OCI-LY1 (cell line): ENCODE data around the gene SYCE3.

Experiments
- H2AFZ ChIP-seq: fragments of 200-600 bp; sonication (generic), shearing (Covaris generic); 2 replicates; pipeline ENCODE4 v1.6.0; 2014; ENCODE audit warnings: antibody characterized with exemption, mild to moderate bottlenecking, low read length
- H3F3A ChIP-seq: fragments of 200-600 bp; sonication (generic), shearing (Covaris generic); 2 replicates; pipeline ENCODE4 v1.6.0; 2014; ENCODE audit warnings: mild to moderate bottlenecking, antibody characterized with exemption, low read length, moderate library complexity; ENCODE audit not compliant: insufficient read depth
- H3K27ac ChIP-seq: fragments of 200-600 bp; sonication (generic); 2 replicates; pipeline ENCODE4 v1.5.1; 2014; ENCODE audit warnings: low read length, mixed run types, mild to moderate bottlenecking, low read depth; ENCODE audit not compliant: poor library complexity, severe bottlenecking
- H3K27me3 ChIP-seq: fragments of 200-600 bp; sonication (generic); 2 replicates; pipeline ENCODE4 v1.6.0; 2014; ENCODE audit warnings: antibody characterized with exemption, mild to moderate bottlenecking, low read length, moderate library complexity; ENCODE audit not compliant: insufficient read depth
- H3K36me3 ChIP-seq: fragments of 200-600 bp; sonication (generic); 2 replicates; pipeline ENCODE4 v1.6.1; 2014; ENCODE audit warnings: mild to moderate bottlenecking, antibody characterized with exemption, low read length, moderate library complexity, mixed read lengths; ENCODE audit not compliant: insufficient read depth
- H3K4me1 ChIP-seq: fragments of 200-600 bp; sonication (generic); 2 replicates; pipeline ENCODE4 v1.5.1; 2014; ENCODE audit warnings: mild to moderate bottlenecking, low read length, moderate library complexity; ENCODE audit not compliant: insufficient read depth, severe bottlenecking
- H3K4me2 ChIP-seq: fragments of 200-600 bp; sonication (generic), shearing (Covaris generic); 2 replicates; pipeline ENCODE4 v1.6.1; 2014; ENCODE audit warnings: low read length
- H3K4me3 ChIP-seq: fragments of 200-600 bp; sonication (generic); 2 replicates; pipeline ENCODE4 v1.5.1; 2014; ENCODE audit warnings: low read length, low read depth, mild to moderate bottlenecking, mixed read lengths; ENCODE audit not compliant: poor library complexity, severe bottlenecking
- H3K79me2 ChIP-seq: fragments of 200-600 bp; shearing (Covaris generic); 2 replicates; pipeline ENCODE4 v1.6.1; 2016; ENCODE audit warnings: mixed run types, low read length, mixed read lengths; ENCODE audit not compliant: insufficient read depth
- H3K9ac ChIP-seq: fragments of 200-600 bp; sonication (generic), shearing (Covaris generic); 2 replicates; pipeline ENCODE4 v1.6.1; 2014; ENCODE audit warnings: mild to moderate bottlenecking, low read length, mixed read lengths
- H3K9me2 ChIP-seq: fragments of 200-600 bp; sonication (generic), shearing (Covaris generic); 2 replicates; pipeline ENCODE4 v1.6.1; 2014; ENCODE audit warnings: low read depth, mild to moderate bottlenecking, low read length, mixed read lengths
- H3K9me3 ChIP-seq: fragments of 200-600 bp; shearing (Covaris generic); 2 replicates; pipeline ENCODE4 v1.6.1; 2014; ENCODE audit warnings: low read length, mixed read lengths
- H4K20me1 ChIP-seq: fragments of 200-600 bp; sonication (generic), shearing (Covaris generic); 2 replicates; pipeline ENCODE4 v1.6.0; 2016; ENCODE audit warnings: mild to moderate bottlenecking, low read length; ENCODE audit not compliant: insufficient read depth
- EZH2 ChIP-seq: fragments of 200-600 bp; sonication (generic), shearing (Covaris generic); IDR thresholded peaks from 2 replicates; pipeline ENCODE4 v1.8.0; 2017; ENCODE audit warnings: borderline replicate concordance, mixed run types, mild to moderate bottlenecking, antibody characterized with exemption, low read length, moderate library complexity, mixed read lengths
- TF ChIP-seq, protein P1 (sequence below): fragments of 200-600 bp; sonication (generic), shearing (Covaris generic); IDR thresholded peaks from 2 replicates; pipeline ENCODE4 v1.5.1; 2017; ENCODE audit warnings: mild to moderate bottlenecking, antibody characterized with exemption, low read length, moderate library complexity, mixed read lengths

The SYCE3 gene

DNA sequence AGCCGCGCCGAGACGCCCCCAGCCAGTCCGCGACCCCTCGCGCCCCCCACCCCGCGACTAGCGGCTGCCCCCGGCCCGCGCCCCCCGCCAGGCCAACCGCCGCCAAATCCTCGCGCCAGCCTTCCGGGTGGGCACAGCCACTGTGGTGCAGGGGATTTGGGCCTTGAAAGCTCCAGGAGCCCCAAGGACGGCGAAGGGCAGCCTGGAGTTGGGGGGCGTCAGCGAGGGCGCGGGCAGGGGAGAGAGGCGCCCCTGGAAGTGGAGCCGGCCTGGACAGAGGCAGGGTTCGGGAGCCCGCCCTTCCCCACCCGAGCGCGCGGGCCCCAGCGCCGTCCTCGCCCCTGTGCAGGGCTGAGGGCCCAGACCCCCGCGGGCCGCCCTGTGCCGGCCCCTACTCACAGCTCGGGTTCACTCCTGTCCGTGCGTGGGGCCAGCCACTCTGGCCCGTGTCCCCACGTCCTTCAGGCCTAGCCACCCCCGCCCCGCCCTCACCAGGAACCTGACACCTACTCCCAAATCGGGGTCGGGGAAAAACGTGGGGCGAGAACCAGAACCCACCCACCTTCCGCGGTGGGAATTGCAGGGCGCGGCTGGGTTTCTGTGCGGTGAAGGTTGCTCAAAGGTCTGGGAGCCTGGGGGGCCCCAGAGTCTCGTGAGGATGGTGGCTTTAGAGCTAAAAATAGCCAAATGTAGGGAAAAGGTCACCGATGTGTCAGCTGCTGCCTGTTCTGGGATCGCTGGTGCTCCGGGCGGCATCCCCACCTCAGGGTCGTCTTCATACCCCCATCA, 15.5 kb upstream of the SYCE3 start, which contains the start of gene CPT1B:
CPT1B (minus strand) TSS at position 441 of the 789 bp plus-strand sequence. CDS start 512 bp downstream, outside the sequence.
- Histone ChIP-seq H2AFZ (no peak within 1 kb of the TSS), H3K4me1 (peaks cover 10% of the 10 kb centered on the region), H3K79me2 (0 out of 2 replicates have a peak, but pooled peaks cover 5% of the 10 kb centered on the region), H3K27ac (no peak within 1 kb of the TSS), H3F3A (no peaks in the 10 kb centered on the region), H3K9ac (no peak within 1 kb of the TSS), H3K9me2 (no peaks in the 10 kb centered on the region), H3K36me3 (peaks cover 71% of the 10 kb centered on the region), H3K4me3 (no peak within 1 kb of the TSS), H3K27me3 (no peaks in the 10 kb centered on the region), H3K4me2 (no peak within 1 kb of the TSS), H3K9me3 (no peaks in the 10 kb centered on the region), H4K20me1 (no peaks in the 10 kb centered on the region)
- no peak for TF ChIP-seq EZH2
- TF ChIP-seq, protein P1, sequence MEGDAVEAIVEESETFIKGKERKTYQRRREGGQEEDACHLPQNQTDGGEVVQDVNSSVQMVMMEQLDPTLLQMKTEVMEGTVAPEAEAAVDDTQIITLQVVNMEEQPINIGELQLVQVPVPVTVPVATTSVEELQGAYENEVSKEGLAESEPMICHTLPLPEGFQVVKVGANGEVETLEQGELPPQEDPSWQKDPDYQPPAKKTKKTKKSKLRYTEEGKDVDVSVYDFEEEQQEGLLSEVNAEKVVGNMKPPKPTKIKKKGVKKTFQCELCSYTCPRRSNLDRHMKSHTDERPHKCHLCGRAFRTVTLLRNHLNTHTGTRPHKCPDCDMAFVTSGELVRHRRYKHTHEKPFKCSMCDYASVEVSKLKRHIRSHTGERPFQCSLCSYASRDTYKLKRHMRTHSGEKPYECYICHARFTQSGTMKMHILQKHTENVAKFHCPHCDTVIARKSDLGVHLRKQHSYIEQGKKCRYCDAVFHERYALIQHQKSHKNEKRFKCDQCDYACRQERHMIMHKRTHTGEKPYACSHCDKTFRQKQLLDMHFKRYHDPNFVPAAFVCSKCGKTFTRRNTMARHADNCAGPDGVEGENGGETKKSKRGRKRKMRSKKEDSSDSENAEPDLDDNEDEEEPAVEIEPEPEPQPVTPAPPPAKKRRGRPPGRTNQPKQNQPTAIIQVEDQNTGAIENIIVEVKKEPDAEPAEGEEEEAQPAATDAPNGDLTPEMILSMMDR = no peak

DNA sequence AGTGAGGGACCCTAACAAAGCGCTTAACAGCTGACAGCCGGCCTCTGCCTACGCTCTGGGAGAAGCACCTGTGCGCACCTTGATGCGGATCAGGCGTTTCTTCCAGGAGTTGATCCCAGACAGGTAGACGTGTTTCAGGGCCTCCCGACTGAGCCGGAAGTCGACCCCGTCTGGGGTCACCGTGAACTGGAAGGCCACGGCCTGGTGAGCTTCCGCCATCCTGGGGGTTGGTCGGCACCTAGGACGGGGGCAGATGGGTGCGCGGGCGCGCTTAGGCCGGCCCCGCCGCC, 14.9 kb upstream of the SYCE3 start:
- Histone ChIP-seq H3K9ac (no peak overlapping the region), H3K79me2 (0 out of 2 replicates have a peak, but pooled peaks cover 5% of the 10 kb centered on the region), H3F3A (no peaks in the 10 kb centered on the region), H3K9me3 (no peaks in the 10 kb centered on the region), H3K4me2 (no peak overlapping the region), H4K20me1 (no peaks in the 10 kb centered on the region), H3K4me1 (peaks cover 10% of the 10 kb centered on the region), H2AFZ (no peak overlapping the region), H3K36me3 (peaks cover 76% of the 10 kb centered on the region), H3K27ac (no peak overlapping the region), H3K27me3 (no peaks in the 10 kb centered on the region), H3K9me2 (no peaks in the 10 kb centered on the region), H3K4me3 (no peak overlapping the region)
- TF ChIP-seq, protein P1 = no peak
- TF ChIP-seq EZH2 = no peak

DNA sequence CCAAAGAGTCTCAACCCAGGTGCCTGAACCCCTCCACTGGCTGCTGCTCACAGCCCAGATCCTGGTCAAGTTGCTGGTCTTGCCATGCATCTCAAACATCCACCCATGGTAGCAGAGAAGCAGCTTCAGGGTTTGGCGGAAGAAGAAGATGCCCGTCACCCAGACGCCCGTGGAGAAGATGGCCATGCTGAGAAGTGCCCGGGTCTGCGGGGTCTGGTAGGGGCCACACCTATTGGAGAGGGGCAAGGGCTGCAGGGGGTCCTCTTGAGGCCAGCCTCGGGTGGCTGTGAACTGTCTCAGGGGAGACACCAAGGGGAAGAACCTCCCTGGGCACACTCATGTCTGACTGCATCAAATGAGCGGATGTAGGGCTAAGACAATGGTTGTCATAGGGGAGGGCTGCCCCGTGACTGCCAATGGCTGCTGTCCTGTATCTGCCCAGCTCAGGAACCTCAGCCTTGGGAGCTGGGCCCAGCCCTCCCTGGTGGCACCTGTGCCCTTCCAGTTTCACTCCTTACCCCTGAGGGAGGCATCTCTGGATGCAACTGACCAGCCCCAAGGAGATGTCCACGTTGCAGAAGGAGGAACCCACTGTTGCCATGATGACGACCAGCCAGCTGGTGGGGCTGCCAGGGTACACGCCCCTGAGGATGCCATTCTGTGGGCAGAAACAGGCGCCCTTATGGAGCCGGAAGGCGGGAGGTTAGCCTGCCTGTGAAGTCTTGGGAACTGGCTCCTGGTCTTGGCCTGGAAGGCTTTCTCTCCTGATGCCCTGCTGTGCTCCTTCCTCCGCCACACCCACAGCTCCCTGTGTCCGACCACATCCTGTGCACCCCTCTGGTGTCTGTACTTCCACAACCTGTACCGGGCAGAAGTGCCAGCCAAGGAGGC, 14.3 kb upstream of the SYCE3 start:
- Histone ChIP-seq H3K79me2 (0 out of 2 replicates have a peak, but pooled peaks cover 5% of the 10 kb centered on the region), H3K4me1 (peaks cover 10% of the 10 kb centered on the region), H3K4me3 (no peak overlapping the region), H3K27me3 (no peaks in the 10 kb centered on the region), H4K20me1 (no peaks in the 10 kb centered on the region), H3K9me3 (no peaks in the 10 kb centered on the region), H3K9ac (no peak overlapping the region), H2AFZ (no peak overlapping the region), H3K27ac (no peak overlapping the region), H3K9me2 (no peaks in the 10 kb centered on the region), H3K4me2 (no peak overlapping the region), H3F3A (no peaks in the 10 kb centered on the region), H3K36me3 (peaks cover 82% of the 10 kb centered on the region)
- TF ChIP-seq, protein P1 = no peak
- no peak for TF ChIP-seq EZH2
